ENCODE results near the gene NKX6-2.
"Not testable (repeated sequence)": the region's sequence is repeated elsewhere in the genome, so short reads cannot be mapped to it uniquely, and the experiment has no call there.

Gene NKX6-2

GRCh38 chr10:132812520-132812919 lies 26.6 kb upstream of the NKX6-2 start:
- DNase-seq: no peak

- no peak for DNase-seq
Measured at GRCh38 chr10:132811891-132812481, 26.0 kb upstream of the NKX6-2 start.

GRCh38 chr10:132810807-132811700 lies 25.1 kb upstream of the NKX6-2 start:
- no peak for DNase-seq

- no peak for DNase-seq
Measured at GRCh38 chr10:132810141-132810806, 24.3 kb upstream of the NKX6-2 start.

GRCh38 chr10:132809232-132810140 lies 23.5 kb upstream of the NKX6-2 start:
- DNase-seq: no peak

- no peak for DNase-seq
Measured at GRCh38 chr10:132808383-132809231, 22.7 kb upstream of the NKX6-2 start.

GRCh38 chr10:132807621-132808049 lies 21.7 kb upstream of the NKX6-2 start:
- DNase-seq: no peak

GRCh38 chr10:132806561-132807003 lies 20.6 kb upstream of the NKX6-2 start:
- DNase-seq: no peak

GRCh38 chr10:132806110-132806509 lies 20.2 kb upstream of the NKX6-2 start:
- DNase-seq: no peak

- DNase-seq: no peak
Measured at GRCh38 chr10:132805599-132805998, 19.7 kb upstream of the NKX6-2 start.

- DNase-seq: no peak
Measured at GRCh38 chr10:132804785-132805426, 19.0 kb upstream of the NKX6-2 start.

GRCh38 chr10:132804287-132804686 lies 18.3 kb upstream of the NKX6-2 start:
- no peak for DNase-seq

GRCh38 chr10:132803416-132804210 lies 17.7 kb upstream of the NKX6-2 start:
- no peak for DNase-seq

GRCh38 chr10:132802694-132803320 lies 16.9 kb upstream of the NKX6-2 start:
- no peak for DNase-seq

- DNase-seq: no peak
Measured at GRCh38 chr10:132802048-132802447, 16.1 kb upstream of the NKX6-2 start.

- DNase-seq: no peak
Measured at GRCh38 chr10:132799865-132800264, 13.9 kb upstream of the NKX6-2 start.

- no peak for DNase-seq
Measured at GRCh38 chr10:132798876-132799275, 12.9 kb upstream of the NKX6-2 start.

GRCh38 chr10:132798403-132798802 lies 12.5 kb upstream of the NKX6-2 start:
- no peak for DNase-seq

GRCh38 chr10:132797986-132798385 lies 12.0 kb upstream of the NKX6-2 start:
- DNase-seq: not testable (repeated sequence)

- no peak for DNase-seq
Measured at GRCh38 chr10:132796846-132797245, 10.9 kb upstream of the NKX6-2 start.

Data from NCI-H1694 (cell line).